ENCODE data around the gene NEDD4L. TPM values are rescaled to one million over a fixed set of nuclear protein-coding genes. Genes with fewer than 3 reads are reported as not detected.

Gene NEDD4L
- polyA plus RNA-seq, 3 donors: 117 to 129 (median 122) TPM

DNA sequence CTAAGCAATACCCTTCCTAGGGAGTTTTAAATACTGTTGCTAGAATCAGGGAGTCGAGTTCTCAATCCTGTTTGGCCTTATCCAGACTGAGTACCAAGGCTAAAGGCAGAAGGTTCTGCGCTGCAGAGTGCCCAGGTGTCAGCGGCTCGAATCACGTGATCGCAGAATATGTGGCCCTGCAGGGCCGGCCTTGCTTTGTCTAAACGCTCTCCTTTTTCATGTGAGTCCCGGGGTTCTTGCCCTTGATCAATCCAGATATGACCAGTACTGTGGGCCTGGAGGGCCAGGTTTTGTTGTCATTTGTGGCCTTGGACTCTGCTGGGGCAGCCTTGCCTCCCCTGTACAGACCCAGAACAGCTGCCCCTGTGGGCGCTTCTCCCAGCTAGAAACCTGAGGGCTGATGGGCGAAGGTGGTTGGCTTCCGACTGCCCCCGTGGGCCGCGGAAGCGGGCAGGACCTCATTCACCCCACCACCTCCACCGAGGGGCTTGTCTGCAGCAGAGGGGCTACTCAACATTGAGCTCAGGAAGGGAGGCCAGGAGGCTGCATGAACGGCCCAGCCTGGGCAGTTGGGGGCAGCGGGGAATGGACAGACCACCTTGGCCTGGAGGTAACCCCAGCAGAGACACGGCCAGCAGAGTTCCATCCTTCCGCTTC is 359.9 kb downstream of the NEDD4L start:
- DNase-seq (ENCODE audit: low read depth in 3 of 3, low spot score in 2 of 3): no peak

DNA sequence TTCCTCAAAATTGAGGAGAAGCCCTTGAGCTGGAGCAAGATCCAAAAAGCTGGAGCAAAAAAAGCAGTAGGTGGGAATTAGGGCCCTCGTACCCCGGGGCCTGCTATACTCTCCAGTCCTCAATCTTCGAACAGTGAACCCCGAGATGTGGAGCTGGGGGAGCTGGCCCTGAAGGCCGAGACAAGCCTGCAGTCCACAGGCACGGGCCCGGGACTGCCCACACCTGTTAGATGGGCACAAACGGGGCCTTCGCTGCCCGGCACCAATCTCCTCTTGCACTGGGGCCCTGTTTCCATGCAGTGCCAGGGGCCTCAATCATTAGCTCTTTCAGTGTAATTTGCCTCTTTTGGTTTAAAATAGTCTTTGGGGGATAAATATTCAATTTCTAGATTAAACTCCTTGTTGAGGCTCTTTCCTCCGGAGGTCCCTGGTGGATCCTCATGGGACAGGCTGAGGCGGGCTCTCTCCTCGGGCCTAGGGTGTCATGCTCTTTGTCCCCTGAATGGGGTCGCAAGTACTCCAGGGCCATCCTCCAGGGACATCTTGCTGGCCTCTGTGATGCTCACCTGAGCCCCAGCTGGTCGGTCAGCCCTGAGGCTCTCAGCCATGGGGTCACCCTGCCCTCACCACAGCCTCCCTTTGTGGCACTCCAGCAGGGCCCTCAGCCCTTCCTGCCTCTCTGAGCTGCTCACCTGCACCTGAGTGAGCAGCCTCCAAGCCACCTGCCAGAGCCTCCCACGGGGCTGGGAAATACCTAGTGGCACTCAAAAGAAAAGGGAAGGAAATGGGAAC is 361.3 kb downstream of the NEDD4L start:
- no peak for DNase-seq (ENCODE audit: low read depth in 3 of 3, low spot score in 2 of 3)

DNA sequence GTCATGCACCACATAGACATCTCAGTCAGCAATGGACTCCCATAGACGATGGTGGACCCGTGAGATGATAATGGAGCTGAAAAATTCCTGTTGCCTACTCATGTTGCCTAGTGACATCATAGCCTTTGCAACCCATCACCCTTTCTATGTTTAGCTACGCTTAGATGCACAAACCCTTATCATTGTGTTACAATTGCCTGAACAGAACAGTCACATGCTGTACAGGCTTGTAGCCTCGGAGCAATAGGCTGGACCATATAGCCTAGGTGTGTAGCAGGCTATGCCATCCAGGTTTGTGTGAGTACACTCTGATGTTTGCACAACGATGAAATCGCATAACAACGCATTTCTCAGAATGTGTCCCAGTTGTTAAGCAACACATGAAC is 363.2 kb downstream of the NEDD4L start:
- no peak for DNase-seq (ENCODE audit: low read depth in 3 of 3, low spot score in 2 of 3)

DNA sequence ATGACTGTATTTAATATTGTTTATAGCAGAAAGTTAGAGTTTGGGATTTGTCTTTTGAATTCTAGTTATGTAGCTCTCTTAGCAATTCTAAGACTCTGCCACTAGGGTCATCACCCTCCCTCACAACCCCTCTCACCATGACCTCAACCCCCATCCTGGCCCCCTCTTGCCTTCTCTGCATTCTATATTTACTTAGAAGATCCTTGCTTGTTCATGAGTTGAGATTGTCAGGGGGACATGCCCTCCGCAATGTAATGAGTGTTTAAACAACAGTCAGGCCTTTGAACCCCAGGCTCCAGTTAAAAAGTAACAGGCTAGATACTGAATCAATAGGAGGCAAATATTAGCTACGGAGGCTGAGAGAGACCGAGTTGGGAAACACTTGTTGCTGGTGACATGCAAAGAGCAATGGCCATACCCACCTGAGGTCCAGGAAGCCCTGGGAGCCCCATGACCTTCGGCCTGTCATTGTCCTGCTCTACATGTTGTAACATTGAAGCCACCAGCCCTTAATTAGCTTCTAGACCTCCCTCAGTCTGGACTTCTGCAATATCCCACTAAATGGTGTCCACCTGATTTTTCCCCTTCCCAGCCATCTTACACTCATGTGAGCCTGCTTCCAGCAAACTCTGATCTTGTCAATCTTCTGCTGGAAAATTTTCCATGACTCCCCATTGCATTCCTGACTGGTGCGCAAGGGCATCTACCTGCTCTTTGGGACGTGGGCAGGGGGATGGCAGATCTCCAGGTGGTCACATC is 363.8 kb downstream of the NEDD4L start:
- no peak for DNase-seq (ENCODE audit: low read depth in 3 of 3, low spot score in 2 of 3)

DNA sequence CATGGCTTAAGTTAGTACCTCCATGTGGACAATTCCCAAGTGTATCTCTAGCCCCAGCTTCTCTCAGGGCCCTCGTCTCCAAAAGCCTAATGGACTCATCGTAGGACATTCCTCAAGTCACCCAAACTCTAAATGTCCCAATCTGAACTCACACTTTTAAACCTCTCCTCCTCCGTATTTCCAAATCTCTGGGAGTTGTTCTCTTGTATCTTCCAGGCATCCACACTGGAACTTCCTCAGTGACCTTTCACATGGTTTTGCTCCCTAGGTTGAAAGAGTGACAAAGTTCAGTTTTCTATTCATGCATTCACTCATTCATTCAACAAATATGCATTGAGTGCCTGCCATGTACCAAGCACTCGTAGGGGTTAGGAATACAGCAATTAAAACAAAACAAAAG is 364.6 kb downstream of the NEDD4L start:
- no peak for DNase-seq (ENCODE audit: low read depth in 3 of 3, low spot score in 2 of 3)

DNA sequence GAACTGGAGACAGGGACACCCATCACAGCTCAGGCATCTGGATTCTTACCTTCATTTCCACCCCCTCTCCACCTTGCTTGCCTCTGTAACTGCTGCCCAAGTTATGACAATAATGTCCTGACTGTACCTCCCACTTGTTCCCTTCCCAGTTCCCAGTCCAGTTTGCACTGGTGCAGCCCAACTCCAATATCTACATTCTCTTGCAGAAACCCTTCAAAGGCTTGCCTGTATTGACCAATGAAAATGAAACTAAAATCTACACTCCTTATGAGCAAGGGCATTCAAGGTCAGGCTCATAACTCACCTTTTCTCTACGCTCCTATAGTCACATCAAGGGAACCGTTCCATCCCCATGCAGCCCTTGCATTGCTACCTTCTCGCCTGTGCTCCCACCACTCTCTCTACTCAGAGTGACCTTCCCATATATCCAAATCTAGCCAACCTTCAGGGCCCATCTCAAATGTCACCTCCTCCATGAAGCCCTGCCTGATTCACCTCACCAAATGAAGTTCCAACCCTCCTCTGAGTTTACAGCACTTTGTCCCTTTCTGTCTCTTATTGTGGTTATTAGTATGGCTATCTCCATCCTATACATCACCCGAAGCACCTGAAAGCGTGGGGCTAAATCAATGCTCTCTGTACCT is 365.9 kb downstream of the NEDD4L start:
- DNase-seq (ENCODE audit: low read depth in 3 of 3, low spot score in 2 of 3): no peak

DNA sequence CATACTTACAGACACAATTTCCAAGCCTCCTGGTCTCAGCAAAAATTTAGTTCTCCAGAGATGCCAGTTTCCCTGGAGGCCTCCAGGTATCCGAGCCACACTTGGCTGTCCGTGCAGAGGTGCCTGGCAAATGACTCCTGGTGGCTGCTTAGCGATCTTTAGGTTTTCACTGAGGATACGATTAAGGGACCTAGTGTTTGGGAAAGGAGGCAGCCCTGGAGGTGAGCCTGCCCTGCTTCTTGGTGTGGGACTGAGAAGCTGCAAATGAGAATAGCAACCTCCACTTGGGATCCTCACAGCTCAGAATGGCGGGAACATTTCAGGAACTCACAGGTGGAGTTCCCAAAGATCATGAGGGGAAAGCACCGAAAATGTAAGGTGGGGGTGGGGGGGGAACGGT is 367.3 kb downstream of the NEDD4L start:
- DNase-seq (ENCODE audit: low read depth in 3 of 3, low spot score in 2 of 3): no peak

DNA sequence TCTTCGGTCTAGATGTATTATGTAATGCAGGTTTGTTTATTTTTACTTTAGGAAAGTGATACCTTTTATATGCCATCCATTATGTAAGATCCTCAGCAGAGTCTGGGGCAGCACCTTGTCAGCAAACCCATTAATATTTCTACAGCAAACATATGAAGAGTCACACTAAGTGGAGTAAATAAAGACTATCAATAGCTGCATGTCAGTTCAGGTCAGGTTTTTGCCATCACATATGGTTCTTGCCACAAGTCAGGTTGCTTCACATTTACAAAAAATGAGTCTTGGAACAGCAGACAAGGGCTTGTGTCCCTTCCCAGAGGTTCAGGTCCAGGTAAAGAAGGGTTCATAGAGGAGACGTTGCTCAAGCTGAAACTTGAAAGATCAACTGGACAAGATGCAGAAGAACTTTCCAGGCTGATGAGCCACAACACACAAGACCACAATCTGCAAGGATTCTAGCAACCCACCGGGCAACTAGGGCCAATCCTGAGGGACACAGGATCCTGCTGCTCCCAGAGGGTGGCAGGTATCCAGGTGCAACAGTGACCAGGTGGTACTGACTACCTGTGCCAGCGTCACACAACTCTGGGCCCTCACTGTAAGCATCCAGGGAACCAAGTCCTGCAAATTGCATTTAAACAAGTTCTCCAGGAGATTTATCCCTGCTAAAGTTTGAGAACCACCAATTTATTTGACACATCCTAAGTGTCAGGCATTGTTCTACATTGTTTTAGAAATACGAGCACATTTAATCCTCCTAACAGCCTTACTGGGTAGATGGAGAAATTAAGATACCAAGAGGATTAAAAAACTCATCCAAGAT is 369.0 kb downstream of the NEDD4L start:
- DNase-seq (ENCODE audit: low read depth in 3 of 3, low spot score in 2 of 3): no peak

DNA sequence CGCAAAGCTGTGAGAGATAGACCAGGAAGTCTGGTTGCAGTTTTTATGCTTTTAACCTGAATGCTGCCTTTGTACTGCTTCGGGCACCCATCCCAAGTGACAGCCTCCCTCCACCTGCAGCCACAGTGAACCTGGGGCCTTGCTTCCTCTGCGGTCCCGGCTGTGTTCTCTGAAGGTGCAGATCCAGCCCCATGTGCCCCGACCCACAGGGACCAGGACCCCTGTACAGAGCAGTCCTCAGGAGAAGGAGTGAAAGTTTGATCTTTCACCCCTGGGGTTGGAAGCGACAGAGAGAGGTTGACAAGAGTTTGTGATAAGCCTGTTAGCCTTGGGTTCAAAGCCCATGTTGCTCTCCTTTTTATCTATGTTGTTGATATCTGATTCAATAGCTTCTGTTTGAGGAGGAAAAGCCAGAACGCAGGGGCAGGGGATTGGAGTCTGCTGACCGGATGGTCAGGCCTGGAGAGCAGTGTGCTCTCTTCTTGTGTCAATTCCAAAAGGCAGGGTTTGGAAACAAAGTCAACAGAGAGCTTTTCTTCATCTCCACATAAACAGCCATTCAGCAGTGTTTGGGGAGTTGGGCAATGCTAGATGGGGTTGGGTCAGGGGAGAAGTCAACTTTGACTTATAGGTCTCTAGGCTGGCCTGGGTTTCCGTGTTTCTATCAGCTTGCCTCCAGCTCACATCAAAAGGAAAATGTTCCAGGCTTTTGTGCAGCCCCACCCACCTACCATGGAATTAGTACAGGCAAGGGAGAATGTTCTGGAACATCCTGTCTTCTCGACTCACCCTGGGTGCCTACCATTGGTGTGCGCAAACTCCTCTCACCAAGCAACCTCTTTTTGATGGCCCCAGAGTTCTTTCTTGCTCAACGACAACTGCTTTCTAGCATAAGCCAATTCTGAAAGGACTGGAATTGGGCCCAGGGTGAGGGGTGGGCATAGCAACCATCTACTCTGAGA is 369.9 kb downstream of the NEDD4L start:
- DNase-seq (ENCODE audit: low read depth in 3 of 3, low spot score in 2 of 3): no peak

DNA sequence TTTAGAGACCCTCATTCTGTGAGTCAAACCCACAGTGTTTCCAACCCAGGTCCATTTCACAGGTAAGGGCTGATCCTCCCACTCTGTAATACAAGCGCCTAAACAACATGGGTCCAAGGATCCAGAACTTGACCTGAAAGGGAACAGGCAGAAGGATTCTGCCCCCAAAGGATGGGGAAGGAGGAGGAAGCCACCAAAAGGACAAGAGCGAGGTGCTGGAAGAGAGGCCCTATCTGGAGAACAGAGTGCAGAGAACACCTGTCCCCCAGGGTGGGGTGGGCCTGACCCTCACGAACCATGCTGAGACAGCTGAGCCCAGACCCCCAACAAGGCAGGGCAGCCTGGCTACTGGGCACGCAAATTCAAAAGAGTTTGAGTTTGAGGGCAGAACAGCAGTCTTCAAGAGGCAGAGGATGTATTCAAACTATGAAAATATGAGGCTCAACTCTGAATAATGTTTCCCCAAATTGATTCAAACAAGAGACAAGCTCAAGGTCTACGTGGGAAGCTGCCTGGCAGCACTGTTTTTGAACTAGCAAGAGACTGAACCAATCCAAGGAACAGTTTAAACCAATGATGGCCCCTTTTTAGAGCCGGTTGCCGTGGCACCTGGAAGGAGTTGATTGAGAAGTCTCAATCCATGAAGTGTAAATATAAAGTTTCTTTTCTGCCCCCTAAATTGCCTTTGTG is 372.1 kb downstream of the NEDD4L start:
- no peak for DNase-seq (ENCODE audit: low read depth in 3 of 3, low spot score in 2 of 3)

DNA sequence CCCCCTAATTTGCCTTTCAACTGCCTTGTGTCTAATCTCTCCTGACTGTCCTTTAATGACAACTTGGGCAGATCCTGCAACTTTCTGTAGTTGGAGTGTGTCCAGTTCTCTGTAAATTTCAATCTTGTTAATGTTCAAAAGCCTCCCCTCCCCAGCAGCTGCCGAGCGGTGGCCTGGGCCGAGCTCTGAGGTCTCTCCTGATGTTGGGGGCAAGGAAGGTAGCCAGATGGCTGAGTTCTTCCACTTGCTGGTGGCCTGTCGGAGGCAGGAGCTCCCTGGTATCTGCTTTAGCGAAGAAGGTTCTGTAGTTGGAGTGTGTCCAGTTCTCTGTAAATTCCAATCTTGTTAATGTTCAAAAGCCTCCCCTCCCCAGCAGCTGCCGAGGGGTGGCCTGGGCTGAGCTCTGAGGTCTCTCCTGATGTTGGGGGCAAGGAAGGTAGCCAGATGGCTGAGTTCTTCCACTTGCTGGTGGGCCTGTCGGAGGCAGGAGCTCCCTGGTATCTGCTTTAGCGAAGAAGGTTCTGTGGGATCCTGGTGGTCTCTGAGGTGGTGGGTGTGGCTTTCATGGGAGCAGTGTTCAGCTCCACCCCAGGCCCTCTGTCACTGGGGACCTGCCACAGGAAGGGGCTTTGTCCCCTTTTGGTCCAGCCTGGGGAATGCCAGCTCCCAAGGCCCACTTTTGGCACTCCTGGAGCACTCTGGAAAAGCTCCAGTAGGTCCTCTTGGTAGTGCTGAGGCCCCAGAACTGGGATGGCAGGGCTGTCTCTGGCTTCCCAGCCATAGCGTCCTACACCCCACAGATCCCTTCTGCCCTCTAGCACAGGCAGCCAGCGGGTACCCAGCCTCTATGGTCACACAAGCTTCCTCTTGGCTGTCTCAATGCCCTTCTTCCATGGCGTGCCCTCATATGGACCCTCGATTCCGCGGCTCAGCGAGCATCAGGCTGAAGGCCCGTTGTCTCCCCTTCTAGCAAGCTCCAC is 373.0 kb downstream of the NEDD4L start:
- no peak for DNase-seq (ENCODE audit: low read depth in 3 of 3, low spot score in 2 of 3)

DNA sequence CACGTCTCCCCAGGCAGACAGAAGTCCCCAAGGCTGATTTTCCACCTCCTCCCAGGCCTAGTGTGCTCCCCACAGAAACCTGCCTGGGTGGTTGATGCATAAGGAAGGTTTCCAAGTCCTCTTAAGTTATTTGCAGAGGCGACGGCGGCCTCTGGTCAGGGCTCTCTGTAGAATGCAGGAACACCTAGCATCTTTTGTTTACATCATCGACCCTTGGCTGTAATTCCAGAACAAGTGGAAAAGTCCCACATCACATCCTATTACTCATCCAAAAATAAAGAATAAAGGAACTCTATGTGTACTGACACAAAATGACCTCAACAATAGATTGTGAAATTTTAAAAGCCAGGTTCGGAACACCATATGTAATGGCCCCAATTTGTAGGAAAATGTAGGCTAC is 373.7 kb downstream of the NEDD4L start:
- DNase-seq (ENCODE audit: low read depth in 3 of 3, low spot score in 2 of 3): no peak

DNA sequence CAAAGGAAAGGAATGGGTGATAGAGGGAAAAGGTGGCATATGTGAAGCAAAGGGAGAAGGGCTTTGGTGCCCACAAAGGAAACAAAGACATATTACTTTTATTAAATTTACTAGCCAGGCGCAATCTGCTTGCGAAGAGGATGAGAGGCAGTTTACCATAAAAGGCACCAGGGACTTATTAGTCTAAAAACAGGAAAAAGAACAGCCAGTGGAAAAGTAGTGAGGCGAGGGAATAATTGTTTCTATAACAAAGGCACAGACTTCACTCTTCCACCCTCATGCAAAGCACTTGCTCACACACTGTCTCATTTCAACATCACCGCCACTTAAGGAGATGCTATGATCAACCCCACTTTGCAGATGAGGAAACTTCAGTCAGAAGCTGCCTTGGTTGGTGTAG is 374.3 kb downstream of the NEDD4L start:
- no peak for DNase-seq (ENCODE audit: low read depth in 3 of 3, low spot score in 2 of 3)

DNA sequence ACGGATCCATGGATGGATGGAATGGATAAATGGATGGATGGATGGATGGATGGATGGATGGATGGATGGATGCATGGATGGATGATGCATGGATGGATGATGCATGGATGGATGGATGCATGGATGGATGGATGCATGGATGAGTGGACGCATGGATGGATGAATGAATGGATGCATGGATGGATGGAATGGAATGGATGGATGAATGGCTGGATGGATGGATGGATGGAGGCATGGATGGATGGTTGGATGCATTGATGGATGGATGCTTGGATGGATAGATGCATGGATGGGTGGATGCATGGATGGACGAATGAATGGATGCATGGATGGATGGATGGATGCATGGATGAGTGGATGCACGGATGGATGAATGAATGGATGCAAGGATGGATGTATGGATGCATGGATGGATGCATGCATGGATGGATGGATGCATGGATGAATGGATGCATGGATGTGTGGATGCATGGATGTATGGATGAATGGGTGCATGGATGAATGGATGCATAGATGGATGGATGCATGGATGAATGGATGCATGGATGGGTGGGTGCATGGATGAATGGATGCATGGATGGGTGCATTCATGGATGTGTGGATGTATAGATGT is 375.7 kb downstream of the NEDD4L start:
- DNase-seq (ENCODE audit: low read depth in 3 of 3, low spot score in 2 of 3): no peak

DNA sequence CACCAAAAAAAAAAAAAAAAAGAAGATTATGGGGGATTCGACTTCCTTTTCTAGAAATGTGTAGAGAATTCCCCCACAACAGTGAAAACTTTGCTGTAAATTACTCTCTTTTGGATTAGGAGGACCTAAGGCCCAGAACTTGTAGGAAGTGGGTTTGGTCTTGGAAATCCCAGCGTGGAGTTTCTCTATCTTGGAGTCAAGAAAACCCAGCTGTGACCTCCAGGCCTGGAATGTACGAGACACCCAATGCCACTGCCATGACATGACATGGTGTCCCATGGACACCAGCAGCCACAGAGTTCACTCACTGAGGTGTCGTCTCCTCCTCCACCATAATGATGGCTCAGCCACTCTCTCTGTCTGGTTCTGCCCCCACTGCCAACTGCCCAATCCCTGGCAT is 382.6 kb downstream of the NEDD4L start:
- no peak for DNase-seq (ENCODE audit: low read depth in 3 of 3, low spot score in 2 of 3)

DNA sequence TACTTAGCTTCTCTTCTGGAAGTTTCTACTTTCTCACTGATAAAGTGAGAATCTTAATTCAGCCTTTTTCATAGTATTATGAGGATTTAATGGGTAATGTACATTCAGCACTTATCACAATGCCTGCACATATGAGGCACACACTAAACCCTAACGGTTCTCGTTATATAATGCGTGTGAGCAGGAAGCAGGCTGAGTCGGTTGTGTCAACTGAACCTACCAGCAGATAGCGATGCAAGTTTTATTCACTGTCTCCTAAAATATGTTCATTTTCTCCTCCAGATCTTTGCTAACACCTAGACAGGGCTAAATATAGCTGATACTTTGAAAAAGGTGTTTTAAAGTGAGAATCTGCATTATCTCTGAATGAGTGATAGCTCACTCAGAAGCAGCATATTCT is 383.3 kb downstream of the NEDD4L start:
- no peak for DNase-seq (ENCODE audit: low read depth in 3 of 3, low spot score in 2 of 3)

DNA sequence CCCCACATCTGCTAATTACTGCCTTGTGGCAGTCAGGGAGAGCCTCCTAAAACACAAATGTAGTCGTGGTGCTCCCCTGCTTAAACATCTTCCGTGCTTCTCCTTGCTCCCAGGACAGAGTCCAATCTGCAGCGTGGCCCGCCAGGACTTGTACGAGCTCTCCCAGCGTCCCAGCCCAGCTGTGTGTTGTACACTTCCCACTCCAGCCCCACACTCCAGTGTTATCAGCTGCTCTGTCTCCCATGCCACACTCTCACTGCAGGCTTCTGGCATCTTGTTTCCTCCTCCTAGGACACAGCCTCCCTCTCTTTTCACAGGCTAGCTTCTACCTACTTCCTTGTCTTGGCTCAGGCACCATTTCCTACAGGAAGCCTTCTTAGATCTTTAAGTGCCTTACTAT is 385.4 kb downstream of the NEDD4L start:
- DNase-seq (ENCODE audit: low read depth in 3 of 3, low spot score in 2 of 3): no peak

All from right renal cortex interstitium (tissue), 3 donors.